HG03378 (cell line): ENCODE measurements around the gene FAF2.
"Not testable (repeated sequence)": the region's sequence is repeated elsewhere in the genome, so short reads cannot be mapped to it uniquely, and the experiment has no call there.

ENCODE experiments used
- ATAC-seq: cut with Tn5 transposase; IDR thresholded peaks from one replicate; pipeline ENCODE4 v1.9.1; 2021; ENCODE audit warnings: mild to moderate bottlenecking, moderate library complexity; ENCODE audit not compliant: unreplicated experiment

FAF2 gene

GRCh38 chr5:176541338-176542134, 93.4 kb downstream of the FAF2 start:
- no peak for ATAC-seq

DNA sequence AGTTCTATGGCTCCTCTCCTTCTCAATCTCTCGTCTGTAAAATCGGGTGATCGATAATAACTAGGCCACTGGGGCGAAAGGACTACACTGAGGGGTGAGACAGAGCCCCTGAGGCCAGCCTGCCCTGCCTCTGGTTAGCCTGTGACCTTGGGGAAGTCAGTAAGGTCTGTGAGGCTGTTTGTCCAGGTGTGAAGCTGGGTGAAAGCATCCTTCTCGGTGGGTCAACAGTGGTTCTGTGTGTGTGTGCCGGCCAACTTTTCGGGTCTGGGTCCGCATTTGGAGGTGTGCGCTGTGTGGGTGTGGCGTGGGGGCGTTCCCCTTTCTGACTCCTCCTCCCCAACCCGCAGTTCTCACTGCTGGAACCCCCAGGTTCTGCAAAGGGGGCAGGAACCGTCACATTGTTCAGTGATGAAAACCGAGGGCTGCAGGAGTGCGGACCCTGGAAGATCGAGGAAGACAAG, 94.0 kb downstream of the FAF2 start:
- no peak for ATAC-seq

DNA sequence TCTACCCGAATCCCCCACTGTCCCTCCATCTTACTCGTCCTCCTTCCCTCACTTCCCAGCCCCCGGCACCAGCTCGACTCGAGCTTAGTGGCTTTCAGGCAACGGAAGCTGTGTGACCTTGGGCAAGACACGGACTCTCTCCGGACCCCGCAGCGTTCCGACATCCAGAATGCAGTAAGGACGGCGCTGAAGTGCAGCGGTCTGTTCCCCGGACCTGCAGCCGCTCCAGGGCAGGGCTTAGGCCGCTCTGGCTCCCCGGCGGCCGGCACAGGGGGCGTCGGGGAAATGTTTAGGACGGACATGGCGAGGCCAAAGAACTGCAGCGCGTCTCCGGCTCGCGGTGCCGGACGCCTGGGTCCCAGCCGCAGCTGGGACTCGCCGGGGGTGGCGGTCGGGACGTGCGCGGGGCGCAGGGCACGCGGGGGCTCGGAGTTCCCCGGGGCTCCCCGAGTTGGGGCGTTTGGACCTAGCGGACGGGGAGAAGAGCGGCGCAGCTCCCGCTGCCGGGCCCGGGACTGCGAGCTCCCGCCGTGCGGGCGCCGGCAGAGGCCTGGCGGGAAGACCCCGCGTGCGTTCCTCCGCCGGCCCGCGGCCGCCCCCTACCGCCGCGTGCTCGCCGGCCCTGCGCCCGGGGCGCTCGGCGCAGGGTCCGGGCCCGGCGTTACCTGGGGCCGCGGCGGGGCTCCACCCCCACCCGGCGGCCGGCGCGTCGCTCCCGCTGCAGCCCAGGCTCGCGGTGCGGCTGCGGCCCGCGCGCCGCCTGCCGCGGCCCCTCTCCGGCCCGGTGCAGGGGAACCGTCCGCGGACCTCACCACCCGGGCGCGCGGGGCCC, 94.6 kb downstream of the FAF2 start:
- ATAC-seq, result no peak

GRCh38 chr5:176543428-176544182, 95.4 kb downstream of the FAF2 start:
- no peak for ATAC-seq

- no peak for ATAC-seq
These were observed 97.2 kb downstream of the FAF2 start for GRCh38 chr5:176545388-176545736.

- no peak for ATAC-seq
These were observed 97.7 kb downstream of the FAF2 start for GRCh38 chr5:176545737-176546509.

GRCh38 chr5:176547802-176548201, 99.6 kb downstream of the FAF2 start:
- no peak for ATAC-seq

- ATAC-seq, result no peak
These were observed 100.8 kb downstream of the FAF2 start, which contains the start of gene CDHR2 for GRCh38 chr5:176548967-176549444. CDHR2 (plus strand) TSS chr5:176549342; CDS start chr5:176565353, 16,011 bp downstream.

DNA sequence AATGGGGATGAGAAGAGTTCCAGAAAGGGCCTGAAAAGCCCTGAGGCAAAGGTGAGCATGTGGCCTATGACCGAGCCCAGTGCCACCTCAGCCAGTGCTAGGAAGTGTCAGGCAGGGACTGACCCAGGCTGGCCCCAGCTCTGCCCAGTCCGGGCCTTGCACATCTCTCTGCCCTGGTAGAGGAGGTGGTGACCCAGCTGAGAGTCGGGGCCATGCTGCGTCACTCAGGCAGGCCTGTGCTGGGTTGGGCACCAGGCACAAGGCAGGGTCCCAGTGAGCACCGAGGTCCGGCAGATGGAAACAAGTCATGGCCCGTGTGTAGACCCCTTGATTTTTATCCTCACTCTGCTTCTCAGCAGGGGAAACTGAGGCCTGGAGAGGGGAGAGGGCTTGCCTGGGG, 101.7 kb downstream of the FAF2 start:
- ATAC-seq, result no peak

GRCh38 chr5:176550275-176550831, 102.2 kb downstream of the FAF2 start:
- ATAC-seq, result no peak

GRCh38 chr5:176550937-176551336, 102.8 kb downstream of the FAF2 start:
- not testable (repeated sequence) for ATAC-seq

DNA sequence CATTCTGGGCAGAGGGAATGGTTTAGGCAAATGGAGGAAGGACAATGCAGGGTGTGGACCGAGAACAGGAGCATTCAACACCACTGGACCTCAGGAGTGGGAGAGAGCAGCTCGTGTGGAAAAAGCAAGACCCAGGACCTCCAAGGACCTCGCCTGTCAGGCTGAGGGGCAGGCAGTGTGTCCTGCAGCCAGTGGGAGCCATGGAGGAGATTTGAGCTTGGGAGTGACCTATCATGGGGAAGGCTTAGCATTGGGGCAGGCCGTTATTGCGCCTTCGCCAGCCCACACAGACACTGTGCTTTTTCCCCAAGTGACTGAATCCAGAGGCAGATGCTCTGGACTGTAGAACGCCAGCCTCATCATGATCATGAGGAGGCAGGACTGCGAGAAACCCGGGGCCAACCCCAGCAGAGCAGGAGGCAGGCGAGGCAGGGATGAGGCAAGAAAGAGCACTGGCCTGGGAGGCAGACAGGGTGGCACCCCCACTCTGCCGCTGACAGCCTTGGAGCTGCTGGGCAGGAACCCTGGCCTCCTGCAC, 104.2 kb downstream of the FAF2 start:
- no peak for ATAC-seq

- no peak for ATAC-seq
These were observed 105.3 kb downstream of the FAF2 start for GRCh38 chr5:176553260-176554085.

- no peak for ATAC-seq
These were observed 109.7 kb downstream of the FAF2 start for GRCh38 chr5:176557846-176558245.
